ENCODE results near the gene MYO10. TPM values are rescaled to one million over a fixed set of nuclear protein-coding genes. Genes with fewer than 3 reads are reported as not detected.

MYO10 gene
- total RNA-seq: 34.5 and 37.0 TPM in 2 replicates

GRCh38 chr5:16936150-16936988 is at the start of gene MYO10:
Gene MYO10 (minus strand): TSS chr5:16936288. CDS start chr5:16935808, 480 bp downstream.

GRCh38 chr5:16616536-16617273 is 319.4 kb downstream of the MYO10 start, which contains the start of gene RETREG1:
Gene RETREG1 (minus strand): TSS chr5:16616997. CDS start chr5:16616971, 26 bp downstream.

All from epithelial cell of alveolus of lung (primary cell).